HepG2 (cell line): ENCODE results near the gene FAHD1.

ENCODE experiments used
- CBX5 ChIP-seq: sonication (generic); formaldehyde crosslinking; IDR thresholded peaks from 2 replicates; pipeline ENCODE4 v1.4.0; 2020; ENCODE audit warnings: missing genetic modification reagents, borderline replicate concordance
- ETV6 ChIP-seq: sonication (generic); formaldehyde crosslinking; conservative IDR thresholded peaks from 2 replicates; pipeline ENCODE4 v1.4.0; 2020; ENCODE audit warnings: missing genetic modification reagents
- RCOR2 ChIP-seq: IDR thresholded peaks from 2 replicates; pipeline ENCODE4 v1.6.1; 2016; ENCODE audit warnings: missing biosample characterization, missing genetic modification reagents
- ZBTB33 ChIP-seq: sonication (generic); formaldehyde crosslinking; IDR thresholded peaks from 2 replicates; pipeline ENCODE4 v1.4.0; 2020; ENCODE audit warnings: missing genetic modification reagents

GRCh38 chr16:1809281-1809801 lies 17.7 kb upstream of the FAHD1 start:
- TF ChIP-seq RCOR2 (CRISPR knock-in tag) (no peak), ZBTB33 (CRISPR knock-in tag) (no peak), ETV6 (CRISPR knock-in tag) (no peak), CBX5 (CRISPR knock-in tag) (no peak)
